NCI-H446 (cell line): ENCODE measurements around the gene SLC16A6.
"Not testable (repeated sequence)": the region's sequence is repeated elsewhere in the genome, so short reads cannot be mapped to it uniquely, and the experiment has no call there.

ENCODE experiments used
- DNase-seq, 2 experiments: peaks; one replicate each; lab custom pipeline; 2025; lab: John Stamatoyannopoulos, UW

SLC16A6 gene

DNA sequence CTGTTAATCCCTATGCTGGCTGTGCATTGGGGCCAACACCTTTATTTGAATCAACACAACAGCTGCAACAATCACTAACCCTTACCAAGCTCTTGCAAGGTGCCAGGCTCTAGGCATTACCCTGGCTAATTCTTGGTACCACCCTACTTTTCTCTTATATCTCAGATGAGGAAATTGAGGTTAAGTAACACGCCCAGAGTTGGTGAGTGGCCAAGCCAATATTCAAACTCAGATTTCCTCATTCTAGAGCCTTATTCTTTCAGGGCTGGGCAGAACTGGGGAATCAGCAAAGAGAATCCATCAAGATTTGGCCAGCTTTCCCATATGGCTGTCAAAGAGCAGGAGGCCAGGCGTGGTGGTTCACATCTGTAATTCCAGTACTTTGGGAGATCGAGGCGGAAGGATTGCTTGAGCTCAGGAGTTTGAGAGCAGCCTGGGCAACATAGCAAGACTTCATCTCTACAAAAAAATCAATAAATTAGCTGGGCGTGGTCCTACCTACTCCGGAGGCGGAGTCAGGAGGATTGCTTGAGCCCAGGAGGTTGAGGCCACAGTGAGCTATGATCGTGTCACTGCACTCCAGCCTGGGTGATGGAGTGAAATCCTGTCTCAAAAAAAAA is 24.1 kb upstream of the SLC16A6 start:
- no peak for DNase-seq

DNA sequence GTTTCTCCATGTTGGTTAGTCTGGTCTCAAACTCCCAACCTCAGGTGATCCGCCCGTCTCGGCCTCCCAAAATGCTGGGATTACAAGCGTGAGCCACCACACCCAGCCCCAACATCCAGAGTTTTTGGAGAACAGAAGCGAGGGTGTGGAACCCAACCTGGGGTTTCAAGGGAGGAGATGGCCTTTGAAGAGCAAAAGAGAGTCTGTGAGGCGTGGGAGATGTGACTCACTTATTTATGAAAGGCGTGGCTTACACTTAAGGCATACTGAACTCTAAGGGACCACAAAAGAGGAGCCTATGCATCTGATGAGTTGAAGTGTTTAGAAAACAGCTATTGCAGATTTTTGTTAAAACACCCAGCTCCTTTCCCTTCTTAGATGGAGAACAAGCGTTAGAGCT is 19.2 kb upstream of the SLC16A6 start:
- DNase-seq, result no peak

DNA sequence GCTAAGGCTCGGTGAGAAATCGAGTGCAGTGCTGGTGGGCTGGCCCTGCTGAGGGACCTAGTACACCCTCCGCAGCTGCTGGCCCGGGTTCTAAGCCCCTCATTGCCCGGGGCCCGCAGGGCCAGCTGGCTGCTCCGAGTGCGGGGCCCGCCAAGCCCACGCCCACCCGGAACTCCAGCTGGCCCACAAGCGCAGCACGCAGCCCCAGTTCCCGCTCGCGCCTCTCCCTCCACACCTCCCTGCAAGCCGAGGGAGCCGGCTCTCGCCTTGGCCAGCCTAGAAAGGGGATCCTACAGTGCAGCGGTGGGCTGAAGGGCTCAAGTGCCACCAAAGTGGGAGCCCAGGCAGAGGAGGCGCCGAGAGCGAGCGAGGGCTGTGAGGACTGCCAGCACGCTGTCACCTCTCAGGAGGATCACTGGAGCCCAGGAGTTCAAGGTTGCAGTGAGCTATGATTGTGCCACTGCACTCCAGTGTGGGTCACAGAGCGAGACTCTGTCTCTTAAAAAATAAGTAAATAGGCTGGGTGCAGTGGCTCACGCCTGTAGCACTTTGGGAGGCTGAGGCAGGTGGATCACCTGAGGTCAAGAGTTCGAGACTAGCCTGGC is 18.2 kb upstream of the SLC16A6 start:
- not testable (repeated sequence) for DNase-seq

DNA sequence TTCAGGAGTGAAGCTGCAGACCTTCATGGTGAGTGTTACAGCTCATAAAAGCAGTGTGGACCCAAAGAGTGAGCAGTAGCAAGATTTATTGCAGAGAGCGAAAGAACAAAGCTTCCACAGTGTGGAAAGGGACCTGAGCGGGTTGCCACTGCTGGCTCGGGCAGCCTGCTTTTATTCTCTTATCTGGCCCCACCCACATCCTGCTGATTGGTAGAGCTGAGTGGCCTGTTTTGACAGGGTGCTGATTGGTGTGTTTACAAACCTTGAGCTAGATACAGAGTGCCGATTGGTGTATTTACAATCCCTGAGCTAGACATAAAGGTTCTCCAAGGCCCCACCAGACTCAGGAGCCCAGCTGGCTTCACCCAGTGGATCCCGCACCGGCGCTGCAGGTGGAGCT is 17.6 kb upstream of the SLC16A6 start:
- DNase-seq, result not testable (repeated sequence)

DNA sequence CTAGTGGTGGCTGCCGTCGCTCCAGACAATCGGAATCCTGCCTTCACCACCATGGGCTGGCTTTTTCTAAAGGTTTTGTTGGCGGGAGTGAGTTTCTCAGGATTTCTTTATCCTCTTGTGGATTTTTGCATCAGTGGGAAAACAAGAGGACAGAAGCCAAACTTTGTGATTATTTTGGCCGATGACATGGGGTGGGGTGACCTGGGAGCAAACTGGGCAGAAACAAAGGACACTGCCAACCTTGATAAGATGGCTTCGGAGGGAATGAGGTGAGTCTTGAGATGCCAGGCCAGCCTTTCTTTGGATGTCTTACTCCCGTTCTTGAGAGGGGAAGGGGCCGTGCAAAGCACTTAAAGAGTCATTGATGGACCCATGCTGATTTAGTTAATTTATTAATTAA is 16.5 kb upstream of the SLC16A6 start:
- no peak for DNase-seq

DNA sequence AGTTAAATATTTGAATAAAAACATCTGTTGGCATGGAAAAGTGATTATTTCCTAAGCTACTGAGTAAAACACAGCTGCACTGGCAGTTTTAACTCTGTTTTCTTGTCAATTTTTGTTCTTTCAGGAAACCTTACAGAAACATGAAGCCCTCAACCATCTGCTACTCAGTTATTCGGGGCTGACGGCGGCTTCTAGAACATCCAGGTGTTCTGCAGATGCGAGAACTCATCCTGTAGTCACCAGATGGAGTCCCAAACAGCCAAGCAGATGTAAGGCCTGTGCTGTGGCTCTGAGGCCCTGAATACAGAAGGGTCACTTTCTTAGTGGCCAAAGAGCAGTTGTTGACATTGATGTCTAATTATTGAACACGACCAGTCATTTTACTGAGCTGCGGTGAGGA is 15.9 kb upstream of the SLC16A6 start:
- DNase-seq, result no peak

DNA sequence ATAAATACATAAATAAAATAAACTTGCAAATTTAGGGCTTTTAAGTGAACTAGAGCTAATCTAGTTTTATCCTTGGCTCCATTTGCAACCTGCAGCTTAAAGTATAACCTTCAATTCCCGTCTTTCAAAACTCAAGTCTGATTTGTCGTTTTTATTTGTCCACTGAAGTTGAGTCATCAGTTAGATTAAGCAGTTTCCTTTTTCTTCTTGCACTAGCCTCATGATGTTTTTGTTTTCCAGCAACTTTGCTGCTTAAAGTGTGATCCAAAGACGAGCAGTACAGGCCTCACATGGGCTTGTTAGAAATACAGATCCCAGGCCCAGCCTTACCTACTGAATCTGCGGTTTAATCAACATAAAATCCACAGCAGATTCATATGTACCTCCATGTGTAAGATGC is 14.2 kb upstream of the SLC16A6 start:
- DNase-seq, result no peak

DNA sequence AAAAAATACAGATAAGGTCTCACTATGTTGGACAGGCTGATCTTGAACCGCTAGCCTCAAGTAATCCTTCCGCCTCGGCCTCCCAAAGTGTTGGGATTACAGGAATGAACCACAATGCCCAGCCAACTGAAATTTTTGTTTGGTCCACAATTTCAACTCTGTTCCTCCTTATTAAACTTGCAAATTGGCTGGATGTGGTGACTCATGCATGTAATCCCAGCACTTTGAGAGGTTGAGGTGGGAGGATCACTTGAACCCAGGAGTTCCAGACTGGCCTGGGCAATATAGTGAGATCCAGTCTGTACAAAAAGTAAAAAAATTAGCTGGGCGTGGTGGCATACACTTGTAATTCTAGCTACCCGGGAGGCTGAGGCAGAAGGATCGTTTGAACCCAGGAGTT is 13.8 kb upstream of the SLC16A6 start:
- DNase-seq, result no peak

DNA sequence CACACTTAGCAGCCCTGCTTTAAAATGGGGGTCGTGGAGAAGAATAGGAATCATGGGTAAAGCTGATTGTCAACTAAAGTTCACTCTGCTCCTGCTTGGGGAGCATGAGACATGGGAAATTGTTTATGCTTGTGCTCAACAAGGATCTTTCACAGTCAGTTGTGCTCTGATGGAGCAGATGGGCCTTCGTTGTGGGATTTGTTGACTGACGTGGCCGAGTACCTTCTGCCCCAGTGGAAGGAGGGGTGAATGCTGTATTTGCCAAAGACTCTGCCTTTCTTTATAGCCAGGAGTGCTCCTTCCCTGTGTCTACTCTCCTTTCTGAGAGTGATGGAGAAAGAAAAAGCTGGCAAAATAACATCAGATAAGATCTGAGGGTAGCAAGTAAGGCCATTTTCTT is 11.7 kb upstream of the SLC16A6 start:
- peak; percentile 20 to 66 for DNase-seq

DNA sequence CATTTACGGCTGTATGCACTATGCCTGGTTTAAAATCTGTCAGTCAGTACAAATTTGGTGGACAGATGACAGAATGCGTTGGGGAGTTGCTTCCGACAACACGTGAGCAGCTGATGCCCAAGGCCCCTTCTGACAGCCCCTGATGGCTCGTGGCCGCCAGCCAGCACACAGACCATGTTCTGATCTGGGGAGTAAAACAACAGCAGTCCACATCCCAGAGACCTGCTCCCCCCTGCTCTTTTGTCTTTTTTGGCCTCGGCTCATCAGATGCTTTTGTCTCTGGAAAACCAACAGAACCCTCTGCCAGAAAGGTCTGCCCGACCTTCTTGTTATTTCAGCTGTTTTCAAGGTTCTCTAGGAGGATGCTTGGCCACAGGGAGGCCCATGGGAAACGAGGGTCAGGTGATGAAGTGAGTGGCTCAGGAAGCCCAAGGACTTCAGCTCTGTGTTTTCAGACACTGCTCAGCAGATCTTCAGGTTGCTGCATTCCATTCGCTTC is 11.2 kb upstream of the SLC16A6 start:
- DNase-seq, result peak; percentile 11 to 62

DNA sequence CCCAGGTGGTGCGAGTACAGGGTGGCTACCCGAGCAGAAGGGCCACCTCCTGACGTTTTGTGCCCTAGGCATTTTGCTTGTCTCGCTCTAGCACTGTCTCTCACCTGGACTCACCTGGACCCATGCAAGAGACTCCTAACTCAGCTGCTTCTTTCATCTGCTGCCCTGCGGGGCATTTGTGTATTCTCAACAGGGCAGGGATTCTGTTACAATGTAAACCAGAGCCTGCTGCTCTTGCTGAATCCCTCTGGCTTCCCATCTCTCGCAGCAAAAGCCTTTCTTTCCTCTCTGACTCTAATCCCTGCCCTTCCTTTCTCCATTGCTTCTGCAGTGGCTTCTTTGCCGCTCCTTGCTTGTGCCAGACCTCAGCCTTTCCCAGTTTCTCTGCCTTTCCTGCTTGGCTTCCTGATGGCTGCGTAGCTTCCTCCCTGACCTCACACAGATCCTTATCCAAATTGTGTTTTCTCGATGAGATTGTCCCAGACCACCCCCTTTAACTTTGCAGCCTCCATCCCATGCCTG is 10.6 kb upstream of the SLC16A6 start:
- DNase-seq, result no peak

DNA sequence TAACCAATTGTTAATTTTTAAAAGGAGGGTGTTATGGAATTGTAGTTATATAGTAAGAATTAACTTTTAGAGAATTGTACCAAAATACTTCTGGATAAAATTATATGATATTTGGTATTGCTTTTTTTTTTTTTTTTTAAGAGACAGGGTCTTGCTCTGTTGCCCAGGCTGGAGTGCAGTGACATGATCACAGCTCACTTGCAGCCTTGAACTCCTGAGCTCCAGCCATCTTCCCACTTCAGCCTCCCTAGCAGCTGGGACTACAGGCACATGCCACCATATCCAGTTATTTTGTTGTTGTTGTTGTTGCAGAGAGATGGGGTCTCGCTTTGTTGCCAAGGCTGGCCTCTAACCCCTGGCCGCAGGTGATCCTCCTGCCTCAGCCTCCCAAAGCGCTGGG is 8.9 kb upstream of the SLC16A6 start:
- no peak for DNase-seq

DNA sequence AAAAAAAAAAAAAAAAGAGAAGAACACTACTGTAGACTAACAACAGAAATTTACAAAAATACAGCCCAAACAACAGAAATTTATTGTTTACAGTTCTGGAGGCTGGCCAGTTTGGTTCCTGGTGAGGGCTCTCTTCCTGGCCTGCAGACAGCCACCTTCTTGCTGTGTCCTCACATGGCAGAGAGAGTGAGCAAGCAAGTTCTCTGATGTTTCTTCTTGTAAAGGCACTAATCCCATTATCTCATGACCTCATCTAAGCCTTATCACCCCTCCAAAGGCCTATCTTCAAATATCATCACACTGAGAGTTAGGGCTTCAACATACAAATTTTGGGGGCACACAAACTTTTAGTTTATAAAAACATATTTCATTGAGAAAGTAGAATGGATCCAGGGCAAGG is 7.7 kb upstream of the SLC16A6 start:
- no peak for DNase-seq

DNA sequence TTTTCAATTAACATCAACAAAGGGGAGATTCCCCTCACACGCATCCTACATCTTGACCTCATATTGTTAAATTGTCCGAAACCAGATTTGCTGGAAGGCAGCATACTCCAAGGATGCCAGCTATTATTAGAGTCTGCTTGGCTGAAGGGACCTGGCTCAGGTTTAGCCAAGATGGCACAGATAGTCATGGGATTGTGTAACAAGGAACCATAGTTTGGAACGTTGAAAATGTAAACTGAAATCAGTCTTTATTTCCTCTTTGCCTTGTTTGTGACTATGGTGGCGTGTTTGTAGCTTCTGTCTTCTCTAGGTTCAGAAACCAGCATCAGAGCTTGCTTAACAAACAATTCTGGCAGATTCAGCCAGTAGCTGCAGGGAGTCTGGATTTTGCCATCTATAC is 6.3 kb upstream of the SLC16A6 start:
- DNase-seq, result peak; percentile 57 to 68

DNA sequence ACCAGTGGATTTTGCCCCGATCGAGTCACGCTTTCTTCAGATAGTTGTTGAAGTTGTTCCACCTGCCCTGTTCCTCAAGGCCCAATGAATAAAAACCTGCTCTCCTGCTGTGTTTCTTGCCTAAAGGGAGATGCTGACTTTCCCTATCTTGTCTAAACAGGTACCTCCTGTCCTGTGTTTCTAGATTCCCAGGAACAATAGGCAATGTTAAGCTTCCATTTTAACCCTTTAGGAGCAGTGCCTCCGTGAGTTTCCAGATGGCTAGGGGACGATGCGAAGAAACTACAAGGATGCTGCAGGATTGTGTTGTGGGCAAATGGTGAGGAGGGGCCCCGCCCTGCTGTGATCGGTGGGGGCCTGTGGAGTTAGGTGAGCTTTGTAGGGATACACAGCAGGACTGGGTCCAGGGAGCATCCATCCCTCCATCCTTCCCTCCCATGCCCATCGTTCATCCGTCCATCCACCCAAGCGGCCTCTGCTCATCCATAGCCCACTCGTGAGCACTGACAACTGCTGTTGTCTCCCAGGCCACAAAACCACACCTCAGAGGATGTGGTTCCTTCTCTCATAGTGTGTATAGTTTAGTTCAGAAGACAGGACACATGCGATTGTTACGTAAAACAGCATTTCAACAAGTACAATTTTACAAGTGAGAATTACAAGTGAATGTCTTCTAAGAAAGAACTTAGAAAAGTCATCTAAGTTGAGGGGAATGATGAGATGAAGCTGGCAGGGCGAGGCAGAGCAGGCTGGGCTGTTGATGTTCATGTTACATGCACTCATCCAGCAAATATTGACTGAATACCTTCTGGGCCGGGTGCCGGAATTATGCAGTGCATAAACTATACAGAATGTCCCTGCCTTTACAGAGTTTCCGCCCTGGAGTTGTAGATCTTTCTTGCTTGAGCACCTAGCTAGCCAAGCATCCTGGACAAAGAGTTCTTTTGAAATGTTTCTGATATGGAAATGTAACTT is 5.6 kb upstream of the SLC16A6 start:
- peak; percentile 57 to 68 for DNase-seq

DNA sequence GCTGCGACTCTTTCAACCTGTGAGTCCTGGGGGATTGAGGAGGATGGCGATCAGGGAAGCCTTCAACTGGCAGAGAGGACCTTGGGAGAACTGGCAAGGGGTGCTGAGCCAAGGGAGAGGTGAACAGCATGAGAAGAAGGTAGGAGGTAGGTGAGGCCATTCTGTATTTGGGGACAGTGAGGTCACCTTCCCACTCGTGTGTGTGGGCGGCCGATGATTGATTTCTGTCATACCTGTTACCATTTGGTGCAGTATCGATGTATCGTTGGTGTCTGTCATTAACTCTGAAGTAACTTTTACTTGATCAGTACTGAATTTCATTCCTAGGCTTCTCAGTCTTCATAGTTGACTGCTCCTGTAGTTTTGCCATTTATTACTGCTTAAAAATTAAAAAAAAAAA is 4.2 kb upstream of the SLC16A6 start:
- DNase-seq, result no peak

DNA sequence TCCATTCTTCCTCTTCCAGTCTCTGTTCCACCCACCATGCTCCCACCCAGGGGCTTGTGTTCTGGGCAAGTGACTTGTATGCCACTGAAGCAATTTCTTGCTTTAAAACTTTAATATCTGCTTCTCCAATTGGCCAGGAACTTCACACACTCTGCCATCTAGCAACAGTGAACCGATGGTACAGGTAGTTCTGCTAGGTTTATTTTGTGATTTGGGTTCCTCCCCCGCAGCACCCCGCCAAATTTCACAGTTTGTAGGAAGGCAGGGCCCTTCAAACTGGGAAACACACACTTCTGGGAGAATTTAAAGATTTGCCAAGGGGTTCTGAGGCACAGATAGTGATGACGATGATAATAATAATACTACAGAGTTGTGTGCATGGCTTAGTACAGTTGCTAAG is 3.7 kb upstream of the SLC16A6 start:
- DNase-seq, result no peak

DNA sequence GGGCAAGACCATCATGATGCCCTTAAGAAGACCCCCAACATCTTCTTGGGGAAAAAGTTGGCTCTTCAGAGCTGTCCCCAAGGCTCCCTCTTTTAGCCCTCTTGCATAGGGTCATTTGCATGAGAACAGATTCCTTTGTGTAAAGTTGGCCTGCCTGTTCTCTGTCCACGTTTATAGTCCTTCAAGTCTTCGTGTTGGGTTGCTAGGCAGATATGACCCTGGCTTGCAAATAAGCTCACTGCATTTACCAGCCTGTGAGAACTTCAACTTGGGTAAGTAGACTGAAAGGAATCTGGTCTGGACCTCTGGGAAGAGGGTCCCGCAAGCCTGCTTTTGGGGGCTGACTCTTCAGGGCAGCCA is 3.2 kb upstream of the SLC16A6 start:
- no peak for DNase-seq

DNA sequence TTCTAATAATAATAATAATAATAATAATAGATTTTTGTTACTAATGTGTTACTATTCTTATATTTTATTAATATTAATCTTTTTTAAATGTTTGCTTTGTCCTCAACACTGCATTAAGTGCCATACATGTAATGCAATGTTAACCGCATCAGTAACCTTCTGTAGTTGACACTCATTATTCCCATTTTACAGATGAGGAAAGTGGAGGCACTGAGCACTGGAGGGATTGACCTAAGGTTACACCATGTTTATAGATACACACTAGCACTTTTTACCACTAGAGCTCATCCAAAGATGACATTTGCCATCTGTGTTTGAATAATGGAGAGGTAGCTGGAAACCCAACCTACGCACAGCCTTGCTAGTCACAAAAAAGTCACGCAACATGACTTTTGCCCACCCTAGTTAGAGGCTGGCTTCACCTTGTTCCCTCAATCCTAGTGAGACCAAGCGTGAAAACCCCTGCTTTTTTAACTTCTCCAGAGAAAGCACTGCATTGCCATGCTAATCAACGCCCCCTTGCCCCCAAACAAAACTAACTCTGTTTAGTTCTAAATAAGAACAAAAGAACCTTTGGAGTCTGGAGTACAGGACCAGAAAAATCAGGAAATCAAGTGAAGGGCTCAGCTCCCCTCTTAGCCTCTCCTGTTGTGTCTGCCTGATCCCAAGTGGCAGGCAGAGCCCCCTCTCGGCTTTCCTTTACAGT is 2.7 kb upstream of the SLC16A6 start:
- DNase-seq, result no peak

DNA sequence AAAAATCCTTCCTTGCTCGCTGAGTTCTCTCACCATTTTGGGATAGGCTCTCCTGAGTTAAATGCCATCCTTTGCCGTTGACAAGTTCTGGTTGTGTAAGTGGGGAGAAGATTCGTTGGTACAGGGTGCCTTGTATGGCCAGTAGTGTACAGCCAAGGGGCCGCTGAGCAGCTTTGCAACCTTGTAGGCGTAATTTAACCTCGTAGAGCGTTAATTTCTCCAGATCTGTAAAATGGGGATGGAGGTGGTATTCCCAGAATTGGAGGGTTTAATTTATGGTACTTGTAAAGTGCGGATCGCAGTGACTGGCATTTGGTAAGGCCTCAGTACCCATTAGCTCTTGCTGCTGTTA is 1.7 kb upstream of the SLC16A6 start:
- no peak for DNase-seq

DNA sequence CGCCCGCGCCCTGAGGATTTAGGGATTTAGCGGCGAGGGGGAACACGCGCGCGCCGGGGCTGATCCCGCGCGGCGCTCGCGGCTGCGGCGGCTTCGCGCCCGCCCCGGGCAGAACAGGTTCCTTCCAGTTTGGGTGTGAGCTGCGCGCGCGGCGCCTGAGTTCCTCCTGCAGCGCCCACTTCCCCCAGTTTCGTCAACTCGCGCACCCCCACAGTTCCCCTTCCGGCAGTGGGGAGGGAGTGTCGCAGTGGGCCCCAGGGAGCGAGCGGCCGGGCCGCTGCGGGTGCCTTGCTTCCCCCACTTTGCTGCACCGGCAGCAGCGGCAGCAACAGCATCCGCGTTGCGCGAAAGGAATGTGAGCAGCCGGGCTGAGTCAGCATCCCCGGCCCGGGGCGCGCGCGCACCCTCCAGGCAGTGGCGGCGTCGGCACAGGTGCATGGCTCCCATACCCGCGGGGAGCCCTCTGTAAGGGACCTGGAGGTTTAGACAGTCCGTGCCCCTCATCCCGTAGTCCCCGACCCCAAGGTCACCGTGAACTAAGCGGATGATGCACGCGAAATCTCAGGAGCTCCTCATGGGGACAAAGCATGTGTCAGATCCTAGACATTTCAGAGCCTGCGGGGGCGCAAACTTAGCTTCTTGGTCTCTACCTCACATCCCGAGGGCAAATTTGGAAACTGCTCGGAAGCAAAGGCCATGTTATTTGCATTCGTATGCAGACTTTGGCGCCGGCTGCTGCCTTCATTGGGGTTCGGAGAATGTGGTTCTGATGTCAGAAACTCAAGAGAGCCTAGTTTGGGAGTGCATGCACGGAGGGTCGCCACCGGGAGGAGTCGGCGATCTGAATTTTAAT is 1.1 kb upstream of the SLC16A6 start:
- DNase-seq, result peak; percentile 51
